Liver (tissue), 9 donors: ENCODE measurements around the gene CACNA1D. TPM values are rescaled to one million over a fixed set of nuclear protein-coding genes. Genes with fewer than 3 reads are reported as not detected.

Source experiments
- DNase-seq: peaks from one replicate; pipeline ENCODE4 v3.0.0-alpha.2; 2017; ENCODE audit warnings: low spot score
- H3K27ac ChIP-seq, 2 donors: one replicate each; pipeline ENCODE4 v1.7.0; 2013; ENCODE audit warnings: inconsistent platforms in 2 of 2, low read length in 2 of 2, control low read depth in 1 of 2, low read depth in 1 of 2, mild to moderate bottlenecking in 1 of 2
- H3K27me3 ChIP-seq, 4 donors: one replicate each; pipeline versions ENCODE4 v1.6.1 to v1.7.0; 2013; ENCODE audit warnings: low read length in 3 of 4, inconsistent platforms in 1 of 4, mild to moderate bottlenecking in 1 of 4, moderate library complexity in 1 of 4; ENCODE audit not compliant: control insufficient read depth in 4 of 4, insufficient read depth in 4 of 4
- H3K36me3 ChIP-seq, 4 donors: one replicate each; pipeline versions ENCODE4 v1.6.1 to v1.7.0; 2013; ENCODE audit warnings: low read length in 3 of 4, mild to moderate bottlenecking in 3 of 4, low read depth in 1 of 4, moderate library complexity in 1 of 4; ENCODE audit not compliant: control insufficient read depth in 4 of 4, insufficient read depth in 3 of 4
- H3K4me1 ChIP-seq, 4 donors: one replicate each; pipeline versions ENCODE4 v1.6.1 to v1.7.0; 2013; ENCODE audit warnings: low read length in 3 of 4, mild to moderate bottlenecking in 3 of 4, moderate library complexity in 1 of 4; ENCODE audit not compliant: control insufficient read depth in 4 of 4, insufficient read depth in 4 of 4
- H3K4me3 ChIP-seq, 3 donors: one replicate each; pipeline versions ENCODE4 v1.6.1 to v1.7.0; 2013; ENCODE audit warnings: low read length in 3 of 3, control low read depth in 1 of 3, low read depth in 1 of 3, mild to moderate bottlenecking in 1 of 3
- H3K9ac ChIP-seq, 2 donors: one replicate each; pipeline ENCODE4 v1.7.0; 2013; ENCODE audit warnings: low read length in 2 of 2, mild to moderate bottlenecking in 2 of 2, moderate library complexity in 2 of 2, control low read depth in 1 of 2, low read depth in 1 of 2
- H3K9me3 ChIP-seq, 4 donors: one replicate each; pipeline versions ENCODE4 v1.6.1 to v1.7.0; 2013; ENCODE audit warnings: low read length in 3 of 4; ENCODE audit not compliant: control insufficient read depth in 4 of 4
- EGR1 ChIP-seq, 2 donors: IDR thresholded peaks; 2 replicates each; pipeline ENCODE4 v1.6.1; 2016 to 2018; ENCODE audit warnings: antibody characterized with exemption in 2 of 2, low read depth in 2 of 2
- FOXA1 ChIP-seq: IDR thresholded peaks from 2 replicates; pipeline ENCODE4 v1.6.1; 2016; ENCODE audit warnings: antibody characterized with exemption
- GABPA ChIP-seq, 2 donors: IDR thresholded peaks in 1 of 2; conservative IDR thresholded peaks in 1 of 2; 2 replicates each; pipeline ENCODE4 v1.6.1; 2016; ENCODE audit warnings: antibody characterized with exemption in 2 of 2, mild to moderate bottlenecking in 1 of 2, moderate library complexity in 1 of 2
- HNF4A ChIP-seq, 2 donors: conservative IDR thresholded peaks; 2 replicates each; pipeline ENCODE4 v1.6.1; 2016; ENCODE audit warnings: antibody characterized with exemption in 2 of 2, mild to moderate bottlenecking in 2 of 2
- HNF4G ChIP-seq: IDR thresholded peaks from 2 replicates; pipeline ENCODE4 v1.6.1; 2016; ENCODE audit warnings: antibody characterized with exemption
- RAD21 ChIP-seq, 2 donors: IDR thresholded peaks; 2 replicates each; pipeline ENCODE4 v1.6.1; 2016; ENCODE audit warnings: antibody characterized with exemption in 2 of 2, mild to moderate bottlenecking in 2 of 2
- RXRA ChIP-seq, 2 donors: IDR thresholded peaks; 2 replicates each; pipeline ENCODE4 v1.6.1; 2017 to 2018; ENCODE audit warnings: antibody characterized with exemption in 2 of 2, mild to moderate bottlenecking in 1 of 2
- SP1 ChIP-seq: IDR thresholded peaks from 2 replicates; pipeline ENCODE4 v1.6.1; 2018; ENCODE audit warnings: antibody characterized with exemption, mild to moderate bottlenecking
- TAF1 ChIP-seq: conservative IDR thresholded peaks from 2 replicates; pipeline ENCODE4 v1.6.1; 2016; ENCODE audit warnings: antibody characterized with exemption, mild to moderate bottlenecking
- YY1 ChIP-seq: IDR thresholded peaks from 2 replicates; pipeline ENCODE4 v1.6.1; 2016; ENCODE audit warnings: antibody characterized with exemption, mild to moderate bottlenecking
- WGBS: extraction: QIAGEN DNeasy Blood & Tissue Kit; methylation state at CpG from one replicate; pipeline ENCODE4 v1.1.7; 2013; 5-methylcytosine and 5-hydroxymethylcytosine counted together
- polyA plus RNA-seq, 2 donors: library from polyadenylated mRNA; stranded (reverse) in 1 of 2; unstranded in 1 of 2; fragments of 200-250 nt in 1 of 2; fragments of >200 nt in 1 of 2; fragmentation: Nextera tagmentation in 1 of 2; extraction: Ambion mirVana in 1 of 2; gene quantifications; one replicate each; pipeline versions ENCODE4 v1.2.1 to v1.2.3, GENCODE V29; 2013 to 2015
- total RNA-seq, 2 donors: library from RNA; depleted of rRNA; stranded (reverse); fragments of >200 nt; gene quantifications; one replicate each; pipeline ENCODE4 v1.2.3, GENCODE V29; 2014
- TF ChIP-seq, protein P1 (sequence below): IDR thresholded peaks from 2 replicates; pipeline ENCODE4 v1.6.1; 2016; ENCODE audit warnings: antibody characterized with exemption, mild to moderate bottlenecking
- TF ChIP-seq, protein P2 (sequence below): fragments of 150-350 bp; IDR thresholded peaks from 2 replicates; pipeline ENCODE4 v1.5.1; 2017; ENCODE audit warnings: improper control_type of control experiment, low read depth, low read length; ENCODE audit not compliant: missing input control
- TF ChIP-seq, protein P3 (sequence below): IDR thresholded peaks from 2 replicates; pipeline ENCODE4 v1.6.1; 2016; ENCODE audit warnings: antibody characterized with exemption
- TF ChIP-seq, protein P4 (sequence below): IDR thresholded peaks from 2 replicates; pipeline ENCODE4 v1.6.1; 2016; ENCODE audit warnings: antibody characterized with exemption
- TF ChIP-seq, protein P5 (sequence below): IDR thresholded peaks from 2 replicates; pipeline ENCODE4 v1.6.1; 2016; ENCODE audit warnings: antibody characterized with exemption
- donor health status: healthy.
- donor health status: healthy.
- donor health status: healthy.
- donor health status: healthy.
- donor health status: healthy.

CACNA1D gene
- total and polyA plus RNA-seq, 4 donors, result 1.8 to 18.9 (median 3.4) TPM

DNA sequence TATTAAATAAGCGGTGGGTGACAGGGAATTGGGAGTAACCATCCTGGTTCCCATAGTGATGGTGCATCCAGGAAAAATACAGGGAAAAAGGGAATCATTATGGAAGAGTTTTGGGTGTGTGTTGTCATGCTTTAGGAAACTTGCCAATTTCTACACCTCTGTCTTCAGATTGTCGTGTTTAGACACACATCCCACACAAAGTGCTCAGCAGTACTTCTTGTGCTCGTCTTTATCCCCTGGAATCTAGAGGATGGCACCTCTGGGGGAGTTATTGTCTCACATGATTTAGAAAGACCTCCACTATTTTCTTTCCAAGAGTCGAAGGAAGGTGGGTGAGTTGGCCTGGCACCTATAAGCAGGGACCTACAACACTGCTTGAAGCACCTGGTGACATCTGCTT, 35.8 kb downstream of the CACNA1D start:
- TF ChIP-seq SP1, result no peak
- no peak for TF ChIP-seq GABPA (IDR thresholded peaks at IDR 0.05 in 1 of 2, conservative IDR thresholded peaks at IDR 0.05 in 1 of 2)
- TF ChIP-seq, protein P1, sequence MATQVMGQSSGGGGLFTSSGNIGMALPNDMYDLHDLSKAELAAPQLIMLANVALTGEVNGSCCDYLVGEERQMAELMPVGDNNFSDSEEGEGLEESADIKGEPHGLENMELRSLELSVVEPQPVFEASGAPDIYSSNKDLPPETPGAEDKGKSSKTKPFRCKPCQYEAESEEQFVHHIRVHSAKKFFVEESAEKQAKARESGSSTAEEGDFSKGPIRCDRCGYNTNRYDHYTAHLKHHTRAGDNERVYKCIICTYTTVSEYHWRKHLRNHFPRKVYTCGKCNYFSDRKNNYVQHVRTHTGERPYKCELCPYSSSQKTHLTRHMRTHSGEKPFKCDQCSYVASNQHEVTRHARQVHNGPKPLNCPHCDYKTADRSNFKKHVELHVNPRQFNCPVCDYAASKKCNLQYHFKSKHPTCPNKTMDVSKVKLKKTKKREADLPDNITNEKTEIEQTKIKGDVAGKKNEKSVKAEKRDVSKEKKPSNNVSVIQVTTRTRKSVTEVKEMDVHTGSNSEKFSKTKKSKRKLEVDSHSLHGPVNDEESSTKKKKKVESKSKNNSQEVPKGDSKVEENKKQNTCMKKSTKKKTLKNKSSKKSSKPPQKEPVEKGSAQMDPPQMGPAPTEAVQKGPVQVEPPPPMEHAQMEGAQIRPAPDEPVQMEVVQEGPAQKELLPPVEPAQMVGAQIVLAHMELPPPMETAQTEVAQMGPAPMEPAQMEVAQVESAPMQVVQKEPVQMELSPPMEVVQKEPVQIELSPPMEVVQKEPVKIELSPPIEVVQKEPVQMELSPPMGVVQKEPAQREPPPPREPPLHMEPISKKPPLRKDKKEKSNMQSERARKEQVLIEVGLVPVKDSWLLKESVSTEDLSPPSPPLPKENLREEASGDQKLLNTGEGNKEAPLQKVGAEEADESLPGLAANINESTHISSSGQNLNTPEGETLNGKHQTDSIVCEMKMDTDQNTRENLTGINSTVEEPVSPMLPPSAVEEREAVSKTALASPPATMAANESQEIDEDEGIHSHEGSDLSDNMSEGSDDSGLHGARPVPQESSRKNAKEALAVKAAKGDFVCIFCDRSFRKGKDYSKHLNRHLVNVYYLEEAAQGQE, result no peak
- no peak for TF ChIP-seq TAF1
- no peak for TF ChIP-seq EGR1 (IDR thresholded peaks at IDR 0.05; ENCODE audit: low read depth in 2 of 2)
- no peak for TF ChIP-seq RAD21 (IDR thresholded peaks at IDR 0.05)
- TF ChIP-seq, protein P2, sequence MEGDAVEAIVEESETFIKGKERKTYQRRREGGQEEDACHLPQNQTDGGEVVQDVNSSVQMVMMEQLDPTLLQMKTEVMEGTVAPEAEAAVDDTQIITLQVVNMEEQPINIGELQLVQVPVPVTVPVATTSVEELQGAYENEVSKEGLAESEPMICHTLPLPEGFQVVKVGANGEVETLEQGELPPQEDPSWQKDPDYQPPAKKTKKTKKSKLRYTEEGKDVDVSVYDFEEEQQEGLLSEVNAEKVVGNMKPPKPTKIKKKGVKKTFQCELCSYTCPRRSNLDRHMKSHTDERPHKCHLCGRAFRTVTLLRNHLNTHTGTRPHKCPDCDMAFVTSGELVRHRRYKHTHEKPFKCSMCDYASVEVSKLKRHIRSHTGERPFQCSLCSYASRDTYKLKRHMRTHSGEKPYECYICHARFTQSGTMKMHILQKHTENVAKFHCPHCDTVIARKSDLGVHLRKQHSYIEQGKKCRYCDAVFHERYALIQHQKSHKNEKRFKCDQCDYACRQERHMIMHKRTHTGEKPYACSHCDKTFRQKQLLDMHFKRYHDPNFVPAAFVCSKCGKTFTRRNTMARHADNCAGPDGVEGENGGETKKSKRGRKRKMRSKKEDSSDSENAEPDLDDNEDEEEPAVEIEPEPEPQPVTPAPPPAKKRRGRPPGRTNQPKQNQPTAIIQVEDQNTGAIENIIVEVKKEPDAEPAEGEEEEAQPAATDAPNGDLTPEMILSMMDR, result no peak
- no peak for TF ChIP-seq HNF4A (conservative IDR thresholded peaks at IDR 0.05)
- no peak for TF ChIP-seq YY1
- H3K36me3 ChIP-seq, result no peaks in the 10 kb centered on the region
- H3K4me3 ChIP-seq, result no peak overlapping the region
- no peak for DNase-seq
- H3K27me3 ChIP-seq, result no peaks in the 10 kb centered on the region
- WGBS, result 94% methylated on average over 4 of the region's 4 CpGs
- no peak overlapping the region for H3K27ac ChIP-seq
- no peaks in the 10 kb centered on the region for H3K9me3 ChIP-seq
- H3K9ac ChIP-seq, result no peak overlapping the region
- H3K4me1 ChIP-seq, result no peaks in the 10 kb centered on the region

DNA sequence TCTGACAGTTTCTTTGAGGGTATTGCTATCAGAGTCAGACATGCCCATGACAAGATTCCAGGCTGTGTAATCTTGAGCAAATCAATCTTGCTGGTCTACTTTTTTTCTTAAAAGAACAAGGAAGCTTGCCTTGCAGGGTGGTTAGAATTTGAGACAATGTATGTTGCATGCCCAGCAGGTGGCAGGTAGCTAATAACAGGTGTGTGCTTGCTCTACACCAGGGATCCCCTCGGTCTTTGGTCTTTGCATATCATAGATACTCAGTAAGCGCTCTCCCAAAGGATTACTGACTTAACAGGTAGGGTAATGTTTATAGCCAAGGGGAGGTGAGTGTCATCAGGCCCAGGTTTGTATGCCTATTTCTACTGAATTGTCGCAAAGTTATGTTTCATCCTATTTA, 37.3 kb downstream of the CACNA1D start:
- no peaks in the 10 kb centered on the region for H3K9me3 ChIP-seq
- TF ChIP-seq RAD21 (IDR thresholded peaks at IDR 0.05) (peak in 1 of 2 donors; percentile 14), TAF1 (no peak)
- no peaks in the 10 kb centered on the region for H3K4me1 ChIP-seq
- no peak overlapping the region for H3K9ac ChIP-seq
- no peak for DNase-seq
- WGBS, result 88% methylated on average over 3 of the region's 3 CpGs
- no peak overlapping the region for H3K4me3 ChIP-seq
- no peaks in the 10 kb centered on the region for H3K36me3 ChIP-seq
- H3K27me3 ChIP-seq, result no peaks in the 10 kb centered on the region
- H3K27ac ChIP-seq, result no peak overlapping the region

DNA sequence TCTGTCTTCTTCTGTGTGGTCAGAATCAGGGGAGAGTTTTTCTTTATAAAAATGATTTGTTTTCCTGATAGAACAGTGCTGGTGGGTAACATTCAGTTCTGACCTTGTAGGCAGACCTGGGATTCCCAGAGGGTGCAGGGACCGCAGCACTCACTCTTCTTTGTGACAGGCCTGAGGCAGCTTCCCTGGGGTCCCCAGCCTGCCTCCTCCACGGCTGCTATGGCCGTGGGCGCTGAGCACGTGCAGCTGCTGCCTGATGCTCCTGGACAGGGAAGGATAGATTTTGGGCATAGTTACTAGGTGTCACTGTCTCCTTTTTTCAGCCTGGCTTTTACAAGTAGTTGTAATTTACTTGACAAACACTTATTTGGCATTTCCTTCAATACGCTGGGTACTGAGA, 39.1 kb downstream of the CACNA1D start:
- H3K27ac ChIP-seq, result no peak overlapping the region
- 95% methylated on average over 6 of the region's 6 CpGs for WGBS
- no peaks in the 10 kb centered on the region for H3K36me3 ChIP-seq
- H3K27me3 ChIP-seq, result no peaks in the 10 kb centered on the region
- no peaks in the 10 kb centered on the region for H3K9me3 ChIP-seq
- no peak overlapping the region for H3K9ac ChIP-seq
- DNase-seq, result no peak
- H3K4me3 ChIP-seq, result no peak overlapping the region
- no peaks in the 10 kb centered on the region for H3K4me1 ChIP-seq
- no peak for TF ChIP-seq EGR1 (IDR thresholded peaks at IDR 0.05; ENCODE audit: low read depth in 2 of 2)
- TF ChIP-seq, protein P3, sequence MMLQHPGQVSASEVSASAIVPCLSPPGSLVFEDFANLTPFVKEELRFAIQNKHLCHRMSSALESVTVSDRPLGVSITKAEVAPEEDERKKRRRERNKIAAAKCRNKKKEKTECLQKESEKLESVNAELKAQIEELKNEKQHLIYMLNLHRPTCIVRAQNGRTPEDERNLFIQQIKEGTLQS, result no peak
- no peak for TF ChIP-seq YY1
- no peak for TF ChIP-seq RAD21 (IDR thresholded peaks at IDR 0.05)
- TF ChIP-seq HNF4G, result no peak
- TF ChIP-seq, protein P4, sequence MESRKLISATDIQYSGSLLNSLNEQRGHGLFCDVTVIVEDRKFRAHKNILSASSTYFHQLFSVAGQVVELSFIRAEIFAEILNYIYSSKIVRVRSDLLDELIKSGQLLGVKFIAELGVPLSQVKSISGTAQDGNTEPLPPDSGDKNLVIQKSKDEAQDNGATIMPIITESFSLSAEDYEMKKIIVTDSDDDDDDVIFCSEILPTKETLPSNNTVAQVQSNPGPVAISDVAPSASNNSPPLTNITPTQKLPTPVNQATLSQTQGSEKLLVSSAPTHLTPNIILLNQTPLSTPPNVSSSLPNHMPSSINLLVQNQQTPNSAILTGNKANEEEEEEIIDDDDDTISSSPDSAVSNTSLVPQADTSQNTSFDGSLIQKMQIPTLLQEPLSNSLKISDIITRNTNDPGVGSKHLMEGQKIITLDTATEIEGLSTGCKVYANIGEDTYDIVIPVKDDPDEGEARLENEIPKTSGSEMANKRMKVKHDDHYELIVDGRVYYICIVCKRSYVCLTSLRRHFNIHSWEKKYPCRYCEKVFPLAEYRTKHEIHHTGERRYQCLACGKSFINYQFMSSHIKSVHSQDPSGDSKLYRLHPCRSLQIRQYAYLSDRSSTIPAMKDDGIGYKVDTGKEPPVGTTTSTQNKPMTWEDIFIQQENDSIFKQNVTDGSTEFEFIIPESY, result no peak
- TF ChIP-seq, protein P5, sequence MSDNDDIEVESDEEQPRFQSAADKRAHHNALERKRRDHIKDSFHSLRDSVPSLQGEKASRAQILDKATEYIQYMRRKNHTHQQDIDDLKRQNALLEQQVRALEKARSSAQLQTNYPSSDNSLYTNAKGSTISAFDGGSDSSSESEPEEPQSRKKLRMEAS, result no peak
- no peak for TF ChIP-seq FOXA1
- TF ChIP-seq HNF4A (conservative IDR thresholded peaks at IDR 0.05), result no peak
- TF ChIP-seq SP1, result no peak
- TF ChIP-seq, protein P2, result no peak
- no peak for TF ChIP-seq RXRA (IDR thresholded peaks at IDR 0.05)
